Measurements from ENCODE around the gene TMPRSS11D.

- TF ChIP-seq CTCF (IDR thresholded peaks at IDR 0.05; ENCODE audit: insufficient read depth, low read length) (no peak), POLR2AphosphoS5 (IDR thresholded peaks at IDR 0.05; ENCODE audit: low read depth) (no peak), SPI1 (IDR thresholded peaks at IDR 0.05; ENCODE audit: borderline replicate concordance, low read depth) (no peak)
- TF ChIP-seq, protein P1, sequence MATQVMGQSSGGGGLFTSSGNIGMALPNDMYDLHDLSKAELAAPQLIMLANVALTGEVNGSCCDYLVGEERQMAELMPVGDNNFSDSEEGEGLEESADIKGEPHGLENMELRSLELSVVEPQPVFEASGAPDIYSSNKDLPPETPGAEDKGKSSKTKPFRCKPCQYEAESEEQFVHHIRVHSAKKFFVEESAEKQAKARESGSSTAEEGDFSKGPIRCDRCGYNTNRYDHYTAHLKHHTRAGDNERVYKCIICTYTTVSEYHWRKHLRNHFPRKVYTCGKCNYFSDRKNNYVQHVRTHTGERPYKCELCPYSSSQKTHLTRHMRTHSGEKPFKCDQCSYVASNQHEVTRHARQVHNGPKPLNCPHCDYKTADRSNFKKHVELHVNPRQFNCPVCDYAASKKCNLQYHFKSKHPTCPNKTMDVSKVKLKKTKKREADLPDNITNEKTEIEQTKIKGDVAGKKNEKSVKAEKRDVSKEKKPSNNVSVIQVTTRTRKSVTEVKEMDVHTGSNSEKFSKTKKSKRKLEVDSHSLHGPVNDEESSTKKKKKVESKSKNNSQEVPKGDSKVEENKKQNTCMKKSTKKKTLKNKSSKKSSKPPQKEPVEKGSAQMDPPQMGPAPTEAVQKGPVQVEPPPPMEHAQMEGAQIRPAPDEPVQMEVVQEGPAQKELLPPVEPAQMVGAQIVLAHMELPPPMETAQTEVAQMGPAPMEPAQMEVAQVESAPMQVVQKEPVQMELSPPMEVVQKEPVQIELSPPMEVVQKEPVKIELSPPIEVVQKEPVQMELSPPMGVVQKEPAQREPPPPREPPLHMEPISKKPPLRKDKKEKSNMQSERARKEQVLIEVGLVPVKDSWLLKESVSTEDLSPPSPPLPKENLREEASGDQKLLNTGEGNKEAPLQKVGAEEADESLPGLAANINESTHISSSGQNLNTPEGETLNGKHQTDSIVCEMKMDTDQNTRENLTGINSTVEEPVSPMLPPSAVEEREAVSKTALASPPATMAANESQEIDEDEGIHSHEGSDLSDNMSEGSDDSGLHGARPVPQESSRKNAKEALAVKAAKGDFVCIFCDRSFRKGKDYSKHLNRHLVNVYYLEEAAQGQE (IDR thresholded peaks at IDR 0.05; ENCODE audit: insufficient replicate concordance, low read depth): no peak
Measured at GRCh38 chr4:67883902-67884301, at the start of gene TMPRSS11D.

Data from HL-60 (cell line).